Hematopoietic multipotent progenitor cell treated with erythropoietin and hydrocortisone succinate and interleukin-3 and kit ligand, for 15 days (in vitro differentiated cells): Measurements from ENCODE around the gene DISP3.

Experiments used
- DNase-seq: peaks from one replicate; pipeline ENCODE4 v3.0.0-alpha.2; 2015; ENCODE audit warnings: low spot score

The DISP3 gene

DNA sequence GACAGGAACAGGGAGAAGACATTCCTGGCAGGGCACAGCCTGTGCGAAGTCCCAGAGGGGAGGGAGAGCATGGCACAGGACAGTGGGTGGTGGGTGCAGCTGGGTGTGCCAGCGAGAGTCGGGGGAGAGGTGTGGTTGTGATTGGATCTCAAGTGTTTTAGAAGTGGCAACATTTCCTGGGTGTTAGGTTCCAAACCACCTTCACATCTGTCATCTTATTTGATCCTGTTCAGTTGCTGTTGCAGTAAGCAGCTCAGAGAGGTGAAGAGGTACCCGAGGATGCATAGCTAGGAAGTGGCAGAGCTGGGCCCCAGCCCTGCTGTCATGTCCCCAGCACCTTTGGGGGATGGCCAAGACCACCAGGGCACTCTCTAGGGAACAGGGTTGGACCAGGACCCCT, 22.0 kb upstream of the DISP3 start:
- no peak for DNase-seq

DNA sequence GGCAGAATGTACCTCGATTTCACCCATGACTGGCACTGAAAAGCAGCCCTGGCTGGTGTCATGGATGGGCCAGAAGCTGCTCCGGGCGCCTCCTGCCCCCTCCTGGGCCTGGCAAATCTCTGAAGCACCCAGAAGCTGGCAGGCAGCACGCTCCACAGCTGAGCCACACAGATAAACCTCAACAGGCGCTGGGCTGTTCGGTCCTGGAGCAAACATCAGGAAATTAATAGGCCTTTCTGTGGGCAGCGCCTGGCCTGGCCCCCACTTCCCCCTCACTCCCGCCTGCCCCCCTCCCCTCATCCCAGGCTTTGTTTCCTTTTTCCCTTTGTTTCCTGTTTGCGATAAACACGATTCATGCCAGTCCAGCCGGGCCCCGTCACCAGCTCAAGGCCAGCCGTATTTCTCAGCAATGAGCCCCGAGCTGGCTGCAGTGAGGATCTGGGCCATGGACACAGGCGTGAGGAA, 20.1 kb upstream of the DISP3 start:
- no peak for DNase-seq

DNA sequence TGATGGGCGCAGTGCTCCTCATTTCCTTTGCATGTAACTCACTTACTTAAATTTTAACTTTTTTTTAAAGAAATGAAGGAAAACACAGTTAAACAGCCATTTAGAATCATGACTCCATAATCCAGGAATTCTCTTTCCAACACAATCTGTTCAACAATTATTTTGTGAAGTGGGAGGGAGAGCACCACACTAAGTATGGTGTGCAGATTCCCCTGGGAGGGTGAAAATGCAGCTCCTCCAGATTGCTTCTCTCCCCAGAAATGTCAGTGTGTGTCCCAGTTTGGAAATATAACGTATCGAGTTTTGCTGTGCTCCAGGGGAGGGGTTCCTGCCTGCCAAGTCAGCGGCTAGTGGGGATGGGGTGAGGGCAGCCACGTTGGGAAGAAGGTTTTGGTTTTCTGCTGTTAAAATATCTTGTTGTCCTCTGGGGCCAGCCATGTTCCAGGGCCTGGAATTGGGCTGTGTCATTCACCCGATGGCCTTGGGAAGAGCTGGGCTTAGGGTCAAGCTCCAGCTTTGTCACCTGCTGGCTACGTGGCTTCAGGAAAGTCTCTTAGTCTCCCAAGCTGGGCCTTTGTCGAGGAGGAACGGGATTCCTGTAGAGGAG, 17.3 kb upstream of the DISP3 start:
- DNase-seq, result no peak

DNA sequence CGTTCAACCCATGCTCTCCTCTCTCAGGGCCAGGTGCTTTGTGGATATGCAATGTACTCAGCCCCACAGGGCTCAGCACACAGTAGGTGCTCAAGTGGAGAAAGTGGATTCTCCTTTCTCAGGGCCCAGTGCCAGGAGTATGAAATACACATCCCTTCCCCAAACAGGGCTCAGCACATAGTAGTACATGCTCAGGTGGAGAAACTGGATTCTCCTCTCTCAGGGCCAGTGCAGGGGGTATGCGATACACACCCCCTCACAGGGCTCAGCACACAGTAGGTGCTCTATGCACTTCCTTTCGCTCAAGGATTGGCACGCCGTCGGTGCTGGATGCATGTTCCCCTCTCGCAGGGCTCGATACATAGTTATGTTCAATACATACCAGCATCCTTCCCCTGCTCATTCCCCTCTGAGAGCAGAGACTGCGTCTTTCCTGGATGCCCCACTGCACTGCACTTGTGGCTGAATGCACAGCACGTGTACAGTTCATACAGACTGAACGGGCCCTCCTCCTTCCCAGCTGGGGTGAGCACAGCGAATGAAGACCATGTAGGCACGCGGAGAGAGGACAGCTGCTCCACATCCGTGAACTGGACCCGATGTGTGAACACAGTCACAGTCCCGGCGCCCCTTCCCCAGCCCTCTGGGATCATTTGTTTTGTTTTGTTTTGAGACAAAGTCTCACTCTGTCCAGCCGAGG, 16.6 kb upstream of the DISP3 start:
- no peak for DNase-seq

DNA sequence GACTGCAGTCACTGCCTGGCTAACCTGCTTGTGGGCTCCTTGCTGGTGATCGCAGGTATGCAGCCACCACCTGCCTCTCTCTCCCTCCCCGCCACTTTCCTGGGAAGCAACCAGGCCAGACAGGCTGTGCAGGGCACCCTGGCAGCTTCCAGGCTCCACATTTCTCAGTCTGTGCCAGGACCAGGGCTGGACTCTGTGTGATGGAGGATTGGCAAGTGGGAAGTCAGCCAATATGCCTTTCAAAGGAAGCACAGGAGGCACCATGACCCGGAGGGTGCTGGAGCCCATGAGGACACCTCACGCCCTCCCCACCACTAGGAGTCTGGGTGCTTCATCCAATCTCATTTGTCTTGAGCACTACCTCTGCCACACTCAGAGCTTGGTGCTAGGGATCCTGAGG, 15.8 kb upstream of the DISP3 start:
- DNase-seq, result no peak

DNA sequence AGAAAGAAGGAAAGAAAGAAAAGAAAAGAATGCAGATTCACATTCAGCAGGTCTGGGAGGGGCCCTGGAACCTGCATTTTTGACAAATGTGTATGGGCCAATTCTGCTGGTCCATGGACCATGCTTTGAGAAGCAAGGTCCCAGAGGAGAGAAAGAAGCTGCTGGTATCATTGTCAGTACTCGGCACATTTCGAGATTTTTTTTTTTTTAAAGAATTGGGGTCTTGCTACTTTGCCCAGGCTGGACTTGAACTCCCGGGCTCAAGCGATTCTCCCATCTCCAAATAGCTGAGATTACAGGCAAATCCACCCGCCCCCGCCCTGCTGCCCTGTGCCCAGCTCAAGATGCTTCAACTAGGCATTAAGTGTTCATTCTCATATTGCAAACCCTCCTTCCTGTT, 13.6 kb upstream of the DISP3 start:
- no peak for DNase-seq

DNA sequence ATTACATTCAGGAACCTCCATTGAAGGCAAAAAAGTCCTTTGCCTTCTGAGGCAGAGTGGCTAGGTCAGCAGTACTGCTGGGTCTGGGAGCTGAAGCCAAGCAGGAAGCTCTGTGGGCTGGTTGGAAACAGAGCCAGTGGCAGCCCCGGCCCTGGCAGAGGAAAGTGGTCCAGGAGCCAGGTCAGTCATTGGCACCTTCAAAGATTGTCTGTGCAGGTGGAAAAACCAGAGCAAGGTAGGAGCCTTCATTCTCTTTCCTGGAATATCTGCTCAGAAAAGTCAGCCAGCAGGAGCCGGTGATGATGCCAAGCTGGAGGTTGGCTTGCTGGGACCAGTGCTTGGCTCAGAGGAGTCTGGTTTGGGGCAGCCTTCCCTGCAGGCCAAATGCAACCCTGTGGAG, 12.5 kb upstream of the DISP3 start:
- no peak for DNase-seq

DNA sequence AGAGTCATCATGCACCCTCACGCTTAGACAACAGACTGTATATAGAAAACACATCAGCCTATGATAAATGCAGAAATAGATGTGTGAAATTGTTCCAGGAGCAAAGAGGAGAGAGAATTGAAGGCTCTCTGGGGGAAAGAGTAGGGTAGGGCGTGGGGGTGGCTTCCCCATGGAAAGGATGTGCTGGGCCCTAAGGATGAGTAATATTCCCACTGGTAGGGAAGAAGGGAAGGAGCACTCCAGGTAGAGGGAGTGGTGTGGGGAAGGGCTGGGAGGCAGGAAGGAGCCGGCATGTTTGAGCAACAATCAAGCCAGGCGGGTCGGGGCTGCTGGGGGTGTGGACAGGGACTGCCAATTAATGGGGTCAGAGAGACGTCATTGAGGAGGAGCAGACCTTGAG, 10.1 kb upstream of the DISP3 start:
- no peak for DNase-seq

DNA sequence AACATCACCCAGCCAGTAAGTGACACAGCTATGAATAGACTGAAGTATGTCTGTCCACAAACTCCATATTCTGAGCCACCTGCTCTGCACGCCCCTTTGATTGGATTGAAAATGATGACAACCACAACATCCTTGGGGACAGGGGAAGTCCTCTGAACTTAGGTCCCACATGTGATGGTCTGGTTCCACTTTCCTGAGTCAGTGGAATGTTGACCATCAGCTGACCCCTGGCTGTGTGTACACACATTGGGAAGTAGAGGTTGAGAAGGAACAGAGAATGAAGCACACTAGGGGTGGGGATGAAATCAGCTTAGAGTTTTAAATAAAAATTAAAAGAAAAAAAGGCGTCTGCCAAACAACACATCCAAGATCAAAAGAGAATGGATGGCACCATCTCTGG, 8.0 kb upstream of the DISP3 start:
- DNase-seq, result no peak

DNA sequence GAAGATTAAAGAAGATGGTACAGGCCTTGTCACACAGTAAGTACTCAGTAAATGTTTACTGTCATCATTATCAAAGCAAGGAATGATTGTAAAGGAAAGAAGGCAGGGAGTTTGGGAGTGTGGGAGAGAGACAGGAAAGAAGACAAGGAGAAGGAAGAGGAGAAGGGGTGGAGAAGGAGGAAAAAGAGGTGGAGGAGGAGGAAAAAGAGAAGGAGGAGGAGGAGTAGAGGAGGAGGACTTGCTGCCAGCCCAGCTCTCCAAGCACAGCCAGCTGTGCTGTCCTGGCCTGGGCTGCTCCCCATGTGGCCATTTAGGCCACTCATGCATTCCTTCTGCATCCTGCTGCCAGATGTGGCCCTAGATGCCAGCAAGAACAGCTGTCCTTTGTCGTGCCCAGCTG, 7.5 kb upstream of the DISP3 start:
- no peak for DNase-seq

DNA sequence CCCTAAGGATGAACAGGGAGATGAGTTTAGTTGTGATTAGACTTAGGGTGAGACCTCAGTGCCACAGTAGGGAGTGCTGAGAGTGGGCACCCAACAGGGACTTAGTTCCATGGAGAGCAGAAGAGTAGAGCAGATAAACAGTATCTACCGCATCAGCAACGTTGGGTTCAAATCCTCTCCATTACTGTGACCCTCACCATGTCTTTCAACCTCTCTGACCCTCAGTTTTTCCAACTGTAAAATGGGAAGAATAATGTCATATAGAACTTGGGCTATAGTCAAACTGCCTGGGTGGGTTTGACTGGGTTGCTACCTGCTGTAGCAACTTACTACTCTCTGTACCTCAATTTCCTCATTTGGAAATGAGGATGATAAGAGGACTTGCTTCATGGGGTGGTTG, 6.7 kb upstream of the DISP3 start:
- no peak for DNase-seq

DNA sequence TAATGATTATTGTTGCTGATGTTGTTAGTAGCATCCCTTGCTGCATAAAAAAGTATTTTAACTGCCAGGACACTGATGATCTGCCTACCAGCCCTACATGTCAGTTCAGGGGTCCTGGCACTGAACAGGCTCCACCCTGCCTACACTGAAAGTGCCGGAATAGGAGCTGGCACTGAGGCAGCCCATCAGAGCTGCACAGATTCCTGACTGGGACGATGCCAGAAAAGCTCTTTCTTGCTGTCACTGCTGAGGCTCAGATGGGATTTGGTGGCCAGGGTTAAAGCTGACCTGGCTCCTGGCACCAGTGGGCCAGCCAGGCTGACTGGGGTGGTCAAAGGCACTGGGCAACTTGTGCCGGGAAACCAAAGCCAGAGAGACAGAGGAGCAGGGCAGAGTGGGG, 6.2 kb upstream of the DISP3 start:
- no peak for DNase-seq

DNA sequence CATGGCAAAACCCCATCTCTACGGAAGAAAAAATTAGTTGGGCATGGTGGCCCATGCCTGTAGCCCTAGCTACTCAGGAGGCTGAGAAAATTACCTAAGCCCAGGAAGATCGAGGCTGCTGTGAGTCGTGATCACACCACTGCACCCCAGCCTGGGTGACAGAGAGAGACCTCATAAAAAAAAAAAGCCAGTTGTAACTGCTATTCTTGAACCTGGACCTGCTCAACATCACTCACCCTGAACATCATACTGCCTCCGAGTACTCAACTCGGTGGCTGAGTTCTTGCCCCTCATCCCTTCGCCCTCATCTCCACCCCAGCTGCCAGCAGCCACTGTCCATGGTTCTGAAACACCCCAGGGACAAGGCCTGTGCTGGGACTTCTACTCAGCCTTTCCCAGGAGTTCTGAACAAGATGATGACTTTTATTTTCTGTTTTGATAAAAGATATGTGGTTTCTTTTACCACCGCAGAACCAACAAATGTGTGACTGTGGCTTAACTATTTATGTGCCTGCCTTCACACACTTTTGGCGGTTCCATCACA, 5.4 kb upstream of the DISP3 start:
- no peak for DNase-seq

DNA sequence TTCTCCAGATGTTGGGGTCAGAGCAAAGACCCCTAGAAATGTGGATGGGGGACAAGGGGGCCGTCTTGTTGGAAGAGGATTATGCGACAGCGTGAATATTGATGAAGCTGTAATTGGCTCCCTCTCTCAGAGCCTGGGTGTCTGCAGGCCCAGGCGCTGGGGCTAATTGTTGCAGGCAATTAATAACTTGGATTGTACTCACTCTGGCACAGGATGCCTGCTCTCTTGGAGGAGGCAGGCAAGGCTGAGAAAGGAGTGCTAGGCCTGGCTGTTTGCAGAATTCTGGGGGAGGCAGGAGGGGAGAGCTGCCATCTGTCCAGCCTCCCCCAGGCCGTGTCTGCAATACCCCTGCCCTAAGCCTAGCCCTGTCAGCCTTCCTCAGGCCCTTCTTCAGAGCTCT, 4.1 kb upstream of the DISP3 start:
- DNase-seq, result no peak

DNA sequence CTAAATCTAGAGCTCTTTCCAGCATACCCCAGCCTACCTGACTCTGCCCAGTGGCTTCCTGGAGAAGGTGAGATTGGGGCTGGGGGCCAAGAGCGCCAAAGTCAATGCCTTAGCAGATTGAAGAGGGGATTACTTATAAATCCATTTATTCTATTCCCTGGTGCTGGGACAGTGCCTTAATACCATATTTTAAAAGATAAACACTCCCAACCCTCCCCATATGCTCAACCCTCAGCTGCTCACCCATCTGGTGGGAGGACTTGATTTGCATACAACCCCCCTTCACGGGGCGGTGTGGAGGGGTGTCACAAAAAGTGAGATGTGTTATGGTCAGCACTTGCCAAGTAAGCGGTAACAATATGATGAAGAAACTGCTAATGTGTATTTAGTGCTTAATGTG, 3.2 kb upstream of the DISP3 start:
- no peak for DNase-seq

DNA sequence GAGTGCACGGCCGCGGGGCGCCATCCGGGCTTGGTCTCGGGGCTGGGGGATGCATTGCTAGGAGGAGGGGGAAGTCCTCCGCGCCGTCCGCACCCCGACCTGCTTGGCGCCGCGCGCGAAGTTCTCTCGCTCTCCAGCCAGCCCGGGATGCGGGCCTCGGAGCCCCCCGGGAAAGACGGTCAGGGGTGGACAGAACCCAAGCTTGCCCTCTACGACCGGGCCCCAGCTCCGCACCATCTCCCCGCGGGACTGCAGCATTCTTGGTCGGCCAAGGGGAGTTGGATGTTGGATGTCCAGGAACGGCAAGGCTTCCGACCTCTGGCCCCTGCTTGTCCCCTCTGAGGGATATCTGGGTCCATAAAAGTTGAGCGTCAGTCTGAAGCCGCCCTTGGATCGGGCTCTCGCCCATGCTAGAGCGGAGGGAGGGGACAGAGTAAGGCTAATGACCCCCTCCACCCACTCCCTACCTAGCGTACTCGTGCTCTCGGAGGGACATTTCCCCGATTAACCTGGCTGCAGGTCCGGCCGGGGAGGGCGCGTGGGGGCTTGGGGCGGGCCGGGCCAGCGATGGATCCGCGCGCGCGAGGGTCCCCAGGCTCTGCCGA, 522 bp downstream of the DISP3 start:
- DNase-seq, result no peak

DNA sequence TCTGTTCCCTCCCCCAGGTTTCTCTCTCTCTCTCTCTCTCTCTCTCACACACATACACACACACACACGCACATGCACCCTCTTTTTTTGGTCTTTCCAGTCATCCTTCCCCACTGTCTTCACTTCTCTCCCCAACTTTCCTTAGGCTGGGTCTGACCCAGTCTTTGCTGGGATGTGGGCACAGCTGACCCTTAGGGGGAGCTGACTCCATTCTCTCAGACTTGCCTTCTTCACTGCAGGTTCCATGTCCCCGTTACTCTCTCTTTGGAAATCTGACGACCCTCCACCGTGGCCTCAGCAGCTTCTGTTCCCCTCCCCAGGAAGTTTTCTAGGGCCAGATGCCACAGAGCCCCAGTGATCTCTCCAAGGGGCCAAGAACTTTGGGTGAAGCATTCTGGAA, 2.1 kb downstream of the DISP3 start:
- DNase-seq, result no peak

DNA sequence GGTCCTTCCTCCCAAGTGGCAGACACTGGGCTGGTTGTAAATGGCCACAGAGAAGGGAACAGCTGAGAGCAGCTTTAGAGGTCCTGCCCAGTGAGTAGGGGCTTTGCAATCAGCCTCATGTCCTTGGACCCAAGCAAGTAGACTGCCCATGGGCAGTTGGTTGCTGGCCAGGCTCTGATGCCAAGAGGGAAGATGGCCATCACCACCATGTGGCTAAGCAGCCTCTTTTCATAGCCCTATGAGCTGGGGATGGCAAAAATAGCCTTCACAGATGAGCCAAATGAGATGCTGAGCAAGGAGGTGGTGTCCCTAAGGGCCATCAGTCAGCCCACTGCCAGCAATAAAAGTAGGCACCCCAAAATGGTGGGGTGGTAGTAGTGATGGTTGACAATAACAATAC, 3.2 kb downstream of the DISP3 start:
- no peak for DNase-seq

DNA sequence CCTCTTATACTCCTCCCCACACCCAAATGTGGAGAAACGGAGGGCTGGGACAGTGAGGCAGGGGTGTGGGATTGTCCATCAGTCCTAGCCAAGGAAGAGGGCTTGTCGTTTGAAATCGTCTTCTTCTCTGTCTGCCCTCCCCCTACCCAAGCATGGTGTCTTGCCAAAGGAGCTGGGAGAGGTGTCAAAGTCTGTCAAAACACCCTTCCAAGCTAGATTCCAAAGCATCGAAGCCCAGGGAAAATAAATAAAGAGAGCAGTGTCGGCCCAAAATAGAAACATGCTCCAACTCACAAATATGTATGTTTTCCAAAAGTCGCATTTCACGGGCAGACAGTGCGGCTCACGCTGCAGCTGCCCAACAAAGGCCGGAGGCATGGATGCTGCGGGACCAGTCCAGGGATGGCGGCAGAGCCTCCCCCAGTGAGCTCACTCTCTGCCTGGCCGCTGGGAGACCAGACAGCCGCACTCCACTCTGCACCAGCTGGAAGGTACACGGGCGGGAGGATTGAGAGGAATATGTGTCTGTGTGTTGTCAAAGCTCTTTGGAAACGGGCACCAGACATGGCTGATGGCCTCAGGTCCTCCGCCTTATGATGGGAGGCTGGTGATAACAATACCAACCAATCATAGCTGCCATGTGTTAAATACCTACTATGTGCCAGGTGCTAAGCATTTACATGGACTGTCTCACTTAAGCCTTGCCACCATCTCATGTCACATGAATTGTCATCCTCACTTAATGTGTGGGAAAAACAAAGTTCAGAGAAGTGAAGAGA, 3.9 kb downstream of the DISP3 start:
- no peak for DNase-seq

DNA sequence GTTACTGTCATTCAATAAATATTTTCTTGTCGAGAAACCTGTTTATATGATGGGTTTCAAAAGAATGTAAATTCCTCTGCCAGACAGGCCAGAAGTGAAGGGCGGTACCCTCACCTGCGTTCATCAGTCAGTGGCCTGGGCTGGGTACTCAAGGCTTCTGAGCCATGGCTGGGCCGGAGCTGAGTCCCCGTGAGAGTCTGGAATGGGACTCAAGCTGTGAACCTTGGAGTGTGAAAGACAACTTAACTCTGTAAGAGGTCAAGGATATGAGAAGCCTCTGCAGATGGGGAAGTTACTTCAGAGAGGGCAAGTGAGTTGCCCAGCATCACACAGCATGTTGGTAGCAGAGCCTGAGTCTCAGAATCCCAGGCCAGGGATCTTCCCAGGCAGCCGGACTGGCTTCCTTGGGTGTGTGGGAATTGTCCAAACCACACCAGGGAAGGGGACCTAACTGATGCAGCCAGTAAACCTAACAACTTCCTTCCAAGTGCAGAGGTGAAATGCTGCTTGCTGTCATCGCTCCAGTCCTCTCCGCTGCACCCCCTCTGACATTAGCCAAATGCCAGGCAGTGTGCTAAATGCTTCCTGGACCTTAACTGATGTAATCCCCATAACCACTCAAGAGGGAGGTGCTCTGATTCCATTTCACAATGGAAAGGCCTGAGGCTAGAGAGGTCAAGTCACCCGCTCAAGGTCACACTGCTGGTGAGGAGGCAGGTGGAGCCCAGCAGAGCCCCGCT, 4.8 kb downstream of the DISP3 start:
- DNase-seq, result no peak

DNA sequence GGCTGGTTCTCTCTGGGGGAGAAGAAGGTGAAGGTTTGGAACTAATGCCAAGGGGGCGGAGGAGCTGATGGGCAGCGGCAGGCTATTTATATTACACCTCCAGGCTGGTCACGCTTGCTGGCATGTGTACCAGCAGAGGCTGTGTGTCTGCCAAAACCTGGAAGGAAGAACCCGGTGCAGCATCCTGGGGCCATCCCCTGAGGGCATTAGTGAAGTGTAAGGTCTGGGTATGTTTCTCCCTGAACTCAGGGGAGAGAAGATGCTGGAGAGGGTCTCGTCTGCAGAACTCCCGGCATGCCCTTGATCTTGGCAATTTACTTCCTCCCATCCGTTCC, 5.3 kb downstream of the DISP3 start:
- DNase-seq, result no peak

DNA sequence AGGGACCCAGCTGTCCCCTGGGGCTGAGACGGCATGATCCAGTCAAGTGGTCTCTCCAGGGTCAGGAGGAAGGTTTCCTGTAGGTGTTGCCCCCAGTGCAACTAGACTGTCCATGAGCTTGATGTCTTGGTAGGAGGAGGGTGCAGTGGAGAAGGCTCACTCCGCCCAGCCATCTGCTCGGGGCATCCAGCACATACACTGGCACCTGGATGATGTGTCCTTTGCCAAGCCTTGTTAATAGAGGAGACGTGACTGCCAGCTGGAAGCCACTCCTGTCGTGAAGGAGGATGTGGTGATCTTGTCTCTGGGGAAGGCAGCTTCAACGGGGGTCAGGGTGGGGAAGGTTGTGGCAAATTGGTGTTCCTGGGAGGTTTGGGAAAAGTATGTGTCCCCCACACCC, 6.2 kb downstream of the DISP3 start:
- DNase-seq, result no peak
